Measurements from ENCODE around the gene MRGPRE.

The MRGPRE gene

DNA sequence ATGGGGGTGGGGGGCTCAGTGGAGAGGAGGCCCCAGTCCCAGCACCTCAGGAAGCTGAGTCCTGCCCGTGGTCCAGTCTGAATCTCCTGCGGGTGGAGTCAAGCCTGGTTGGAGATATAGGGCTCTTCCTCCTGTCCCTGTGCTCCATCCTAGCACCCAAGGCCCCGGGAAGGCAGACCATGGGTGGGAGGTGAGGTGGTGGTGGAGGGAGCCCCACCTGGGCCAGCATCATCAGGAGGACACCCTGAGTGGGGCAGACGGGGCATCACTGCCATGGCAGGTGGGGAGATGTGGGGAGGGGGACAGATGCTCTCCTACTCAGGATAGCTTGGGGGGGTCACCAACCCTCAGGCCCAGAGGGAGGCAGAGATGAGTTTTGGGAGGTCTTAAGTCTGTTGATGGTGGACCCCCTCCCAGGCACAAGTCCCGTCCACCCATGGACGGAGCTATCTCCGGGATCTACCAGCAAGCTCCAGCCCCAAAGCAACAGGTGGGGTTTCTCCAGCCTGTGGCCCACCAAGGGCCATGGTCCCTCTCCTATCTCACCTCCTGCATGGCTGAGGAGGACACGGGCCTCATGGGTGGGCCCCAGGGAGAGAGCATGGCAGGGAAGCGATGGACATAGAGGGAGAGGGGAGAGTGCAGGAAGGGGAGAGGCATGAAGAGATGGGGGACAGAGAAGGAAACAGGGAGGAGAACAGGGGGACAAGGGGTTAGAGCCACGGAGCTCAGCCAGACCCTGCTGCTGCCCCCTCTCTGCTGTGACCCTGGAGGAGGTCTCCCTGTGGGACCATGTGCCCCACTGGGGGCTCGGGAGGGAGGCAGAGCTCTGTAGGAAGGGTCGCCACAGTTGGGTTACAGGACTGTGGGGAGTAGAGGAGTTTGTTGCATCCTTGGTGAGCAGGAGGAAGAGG, 1.3 kb downstream of the MRGPRE start:
- TF ChIP-seq, protein P1, sequence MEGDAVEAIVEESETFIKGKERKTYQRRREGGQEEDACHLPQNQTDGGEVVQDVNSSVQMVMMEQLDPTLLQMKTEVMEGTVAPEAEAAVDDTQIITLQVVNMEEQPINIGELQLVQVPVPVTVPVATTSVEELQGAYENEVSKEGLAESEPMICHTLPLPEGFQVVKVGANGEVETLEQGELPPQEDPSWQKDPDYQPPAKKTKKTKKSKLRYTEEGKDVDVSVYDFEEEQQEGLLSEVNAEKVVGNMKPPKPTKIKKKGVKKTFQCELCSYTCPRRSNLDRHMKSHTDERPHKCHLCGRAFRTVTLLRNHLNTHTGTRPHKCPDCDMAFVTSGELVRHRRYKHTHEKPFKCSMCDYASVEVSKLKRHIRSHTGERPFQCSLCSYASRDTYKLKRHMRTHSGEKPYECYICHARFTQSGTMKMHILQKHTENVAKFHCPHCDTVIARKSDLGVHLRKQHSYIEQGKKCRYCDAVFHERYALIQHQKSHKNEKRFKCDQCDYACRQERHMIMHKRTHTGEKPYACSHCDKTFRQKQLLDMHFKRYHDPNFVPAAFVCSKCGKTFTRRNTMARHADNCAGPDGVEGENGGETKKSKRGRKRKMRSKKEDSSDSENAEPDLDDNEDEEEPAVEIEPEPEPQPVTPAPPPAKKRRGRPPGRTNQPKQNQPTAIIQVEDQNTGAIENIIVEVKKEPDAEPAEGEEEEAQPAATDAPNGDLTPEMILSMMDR (IDR thresholded peaks at IDR 0.05), result no peak

- TF ChIP-seq, protein P1 (IDR thresholded peaks at IDR 0.05), result no peak
These were observed 2.3 kb downstream of the MRGPRE start for GRCh38 chr11:3229673-3230630.

DNA sequence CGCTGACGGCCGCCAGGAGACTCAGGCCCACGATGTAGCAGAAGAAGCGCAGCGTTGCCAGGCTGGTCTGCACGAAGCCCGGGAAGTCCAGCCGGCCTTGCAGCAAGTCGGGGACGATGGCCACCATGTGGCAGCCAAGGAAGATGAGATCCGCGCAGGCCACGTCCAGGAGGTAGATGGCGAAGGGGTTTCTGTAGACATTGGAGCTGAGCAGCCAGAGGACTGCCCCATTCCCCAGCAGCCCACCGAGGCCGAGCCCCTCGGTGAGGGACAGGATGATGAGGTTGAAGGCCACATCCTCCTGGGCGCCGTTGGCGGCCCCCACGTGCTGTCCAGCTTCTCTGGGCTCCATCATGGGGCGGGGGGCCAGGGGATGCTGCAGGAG, 3.8 kb downstream of the MRGPRE start:
- TF ChIP-seq, protein P1 (IDR thresholded peaks at IDR 0.05), result no peak

DNA sequence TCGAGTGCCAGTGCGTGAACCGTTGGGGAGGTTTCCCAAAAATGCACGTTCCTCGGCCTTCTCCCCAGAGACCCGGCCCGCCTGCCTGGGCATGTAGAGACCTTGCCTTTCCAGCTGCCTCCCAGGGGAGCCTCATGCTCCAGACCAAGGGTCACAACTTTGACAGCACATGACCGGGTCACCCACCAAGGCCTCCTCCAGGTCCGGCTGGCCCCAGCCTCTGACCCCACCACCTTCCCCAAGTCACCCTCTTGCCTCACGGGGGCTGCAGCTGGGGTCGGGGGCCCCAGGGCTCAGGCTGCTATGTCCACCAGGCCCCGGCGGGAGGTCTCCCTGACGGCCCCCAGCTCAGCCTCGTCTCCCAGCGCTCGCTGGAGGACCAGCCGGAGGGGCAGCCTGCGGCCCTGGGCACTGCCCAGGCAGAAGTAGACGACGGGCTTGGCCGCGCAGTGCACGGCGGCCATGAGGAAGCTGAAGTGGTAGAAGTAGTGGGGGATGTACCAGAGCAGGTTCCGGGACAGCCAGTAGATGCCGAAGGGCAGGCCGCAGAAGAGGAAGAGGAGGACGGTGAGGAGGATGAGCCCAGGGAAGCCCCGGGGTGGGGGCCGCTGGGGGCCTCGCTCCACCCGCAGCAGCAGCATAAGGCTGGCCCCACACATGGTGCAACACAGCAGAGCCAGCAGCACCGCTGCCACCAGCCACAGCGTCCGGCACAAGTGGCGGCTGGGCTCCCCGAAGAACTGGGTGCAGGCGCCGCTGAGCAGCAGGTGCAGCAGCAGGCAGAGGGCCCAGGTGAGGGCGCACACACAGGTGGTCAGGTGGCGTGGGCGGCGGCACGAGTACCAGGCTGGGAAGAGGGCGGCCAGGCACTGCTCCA, 4.4 kb downstream of the MRGPRE start:
- TF ChIP-seq, protein P1 (IDR thresholded peaks at IDR 0.05), result no peak

- TF ChIP-seq, protein P1 (IDR thresholded peaks at IDR 0.05), result no peak
These were observed 5.2 kb downstream of the MRGPRE start for GRCh38 chr11:3226846-3227567.

DNA sequence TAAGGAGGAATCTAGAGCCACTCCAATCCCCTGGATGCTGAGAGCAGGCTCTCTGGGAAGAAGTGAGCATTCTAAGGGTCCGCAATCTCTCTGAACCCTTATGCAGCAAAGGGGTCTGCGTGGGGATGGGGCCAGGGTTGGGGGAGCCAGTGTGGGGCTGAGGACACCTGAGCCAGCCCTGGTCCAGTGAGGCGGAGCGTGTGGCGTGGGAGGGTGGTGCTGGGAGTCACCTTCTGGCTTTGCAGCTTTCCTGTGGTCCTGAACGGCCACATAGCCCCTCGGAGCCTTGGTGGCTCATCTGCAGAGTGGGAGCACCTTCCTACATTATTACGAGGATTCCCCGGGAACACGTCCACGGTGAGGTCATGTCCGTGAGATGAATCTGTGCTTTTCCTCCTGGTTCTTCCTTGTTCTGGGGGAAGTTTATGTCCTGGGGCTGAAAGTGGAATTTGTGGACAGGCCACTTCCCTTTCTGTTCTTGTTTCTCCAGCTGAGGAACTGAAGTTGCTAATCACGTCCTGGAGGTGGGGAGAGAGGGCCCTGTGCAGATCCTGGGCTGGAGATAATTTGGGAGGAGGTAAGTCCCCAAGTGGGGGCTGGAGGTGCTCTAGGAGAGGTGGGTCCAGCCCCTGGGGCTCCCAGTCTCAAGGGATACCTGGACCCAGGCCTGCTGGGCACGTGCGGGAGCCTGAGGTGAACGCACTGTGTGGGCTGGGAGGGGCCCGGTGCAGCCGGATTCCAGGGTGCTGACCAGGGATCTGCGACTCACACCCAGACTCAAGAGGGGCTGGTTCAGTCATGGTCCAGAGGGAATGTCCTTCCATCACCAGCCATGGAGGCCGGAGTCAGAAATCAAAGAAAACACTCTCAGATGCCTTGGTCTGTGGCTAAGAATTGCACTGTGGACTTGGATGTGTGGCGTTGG, 6.1 kb downstream of the MRGPRE start:
- TF ChIP-seq, protein P1 (IDR thresholded peaks at IDR 0.05), result no peak

Measured in LNCAP (cell line).